ENCODE measurements around the gene HDAC4. TPM values are rescaled to one million over a fixed set of nuclear protein-coding genes. Genes with fewer than 3 reads are reported as not detected.

The HDAC4 gene
- total and polyA plus RNA-seq, 10 of the 15 experiments (the other 5 are each of a cell fraction or from before 2014, with no cell fraction given), result 0.22 to 15.7 (median 4.8) TPM

- TF ChIP-seq ZBTB11 (CRISPR knock-in tag; IDR thresholded peaks at IDR 0.05), result no peak
- no peak for TF ChIP-seq RAD51 (IDR thresholded peaks at IDR 0.05)
- no peak for TF ChIP-seq DPF2 (IDR thresholded peaks at IDR 0.05)
- TF ChIP-seq EZH2 (IDR thresholded peaks at IDR 0.05; ENCODE audit: borderline replicate concordance, control insufficient read depth, low read depth, low read length), result no peak
- no peak for TF ChIP-seq SUPT20H (IDR thresholded peaks at IDR 0.05; ENCODE audit: borderline replicate concordance, control insufficient read depth, low read depth, low read length)
- TF ChIP-seq HDAC6 (IDR thresholded peaks at IDR 0.05; ENCODE audit: unreplicated experiment), result no peak
- TF ChIP-seq REST (IDR thresholded peaks at IDR 0.05; ENCODE audit: low read depth, low read length), result no peak
- no peak for TF ChIP-seq PAX5 (IDR thresholded peaks at IDR 0.05; ENCODE audit: borderline replicate concordance, low read depth, low read length)
- no peak for TF ChIP-seq ZNF217 (IDR thresholded peaks at IDR 0.05)
- TF ChIP-seq TCF12 (IDR thresholded peaks at IDR 0.05; ENCODE audit: low read depth, low read length), result no peak
- TF ChIP-seq CEBPB (IDR thresholded peaks at IDR 0.05; ENCODE audit: borderline replicate concordance in 1 of 2, low read depth in 2 of 2, low read length in 2 of 2), result no peak
- no peak for TF ChIP-seq PAX8 (IDR thresholded peaks at IDR 0.05)
- no peak for TF ChIP-seq MEF2B (IDR thresholded peaks at IDR 0.05; ENCODE audit: partially characterized antibody, poor library complexity, severe bottlenecking)
Observed at GRCh38 chr2:239117831-239118230, 283.0 kb downstream of the HDAC4 start (continued).

Data from GM12878 (cell line).